Liver (tissue), 9 donors: ENCODE results near the gene STK38L. TPM values are rescaled to one million over a fixed set of nuclear protein-coding genes. Genes with fewer than 3 reads are reported as not detected.

Source experiments
- DNase-seq: peaks from one replicate; pipeline ENCODE4 v3.0.0-alpha.2; 2017; ENCODE audit warnings: low spot score
- H3K27ac ChIP-seq, 2 donors: one replicate each; pipeline ENCODE4 v1.7.0; 2013; ENCODE audit warnings: inconsistent platforms in 2 of 2, low read length in 2 of 2, control low read depth in 1 of 2, low read depth in 1 of 2, mild to moderate bottlenecking in 1 of 2
- H3K27me3 ChIP-seq, 4 donors: one replicate each; pipeline versions ENCODE4 v1.6.1 to v1.7.0; 2013; ENCODE audit warnings: low read length in 3 of 4, inconsistent platforms in 1 of 4, mild to moderate bottlenecking in 1 of 4, moderate library complexity in 1 of 4; ENCODE audit not compliant: control insufficient read depth in 4 of 4, insufficient read depth in 4 of 4
- H3K36me3 ChIP-seq, 4 donors: one replicate each; pipeline versions ENCODE4 v1.6.1 to v1.7.0; 2013; ENCODE audit warnings: low read length in 3 of 4, mild to moderate bottlenecking in 3 of 4, low read depth in 1 of 4, moderate library complexity in 1 of 4; ENCODE audit not compliant: control insufficient read depth in 4 of 4, insufficient read depth in 3 of 4
- H3K4me1 ChIP-seq, 4 donors: one replicate each; pipeline versions ENCODE4 v1.6.1 to v1.7.0; 2013; ENCODE audit warnings: low read length in 3 of 4, mild to moderate bottlenecking in 3 of 4, moderate library complexity in 1 of 4; ENCODE audit not compliant: control insufficient read depth in 4 of 4, insufficient read depth in 4 of 4
- H3K4me3 ChIP-seq, 3 donors: one replicate each; pipeline versions ENCODE4 v1.6.1 to v1.7.0; 2013; ENCODE audit warnings: low read length in 3 of 3, control low read depth in 1 of 3, low read depth in 1 of 3, mild to moderate bottlenecking in 1 of 3
- H3K9ac ChIP-seq, 2 donors: one replicate each; pipeline ENCODE4 v1.7.0; 2013; ENCODE audit warnings: low read length in 2 of 2, mild to moderate bottlenecking in 2 of 2, moderate library complexity in 2 of 2, control low read depth in 1 of 2, low read depth in 1 of 2
- H3K9me3 ChIP-seq, 4 donors: one replicate each; pipeline versions ENCODE4 v1.6.1 to v1.7.0; 2013; ENCODE audit warnings: low read length in 3 of 4; ENCODE audit not compliant: control insufficient read depth in 4 of 4
- EGR1 ChIP-seq, 2 donors: IDR thresholded peaks; 2 replicates each; pipeline ENCODE4 v1.6.1; 2016 to 2018; ENCODE audit warnings: antibody characterized with exemption in 2 of 2, low read depth in 2 of 2
- FOXA1 ChIP-seq: IDR thresholded peaks from 2 replicates; pipeline ENCODE4 v1.6.1; 2016; ENCODE audit warnings: antibody characterized with exemption
- FOXA2 ChIP-seq: IDR thresholded peaks from 2 replicates; pipeline ENCODE4 v1.6.1; 2016; ENCODE audit warnings: antibody characterized with exemption
- HNF4A ChIP-seq, 2 donors: conservative IDR thresholded peaks; 2 replicates each; pipeline ENCODE4 v1.6.1; 2016; ENCODE audit warnings: antibody characterized with exemption in 2 of 2, mild to moderate bottlenecking in 2 of 2
- HNF4G ChIP-seq: IDR thresholded peaks from 2 replicates; pipeline ENCODE4 v1.6.1; 2016; ENCODE audit warnings: antibody characterized with exemption
- JUND ChIP-seq, 2 donors: IDR thresholded peaks; 2 replicates each; pipeline ENCODE4 v1.6.1; 2016; ENCODE audit warnings: antibody characterized with exemption in 2 of 2
- NR2F2 ChIP-seq: IDR thresholded peaks from 2 replicates; pipeline ENCODE4 v1.6.1; 2016; ENCODE audit warnings: antibody characterized with exemption
- RAD21 ChIP-seq, 2 donors: IDR thresholded peaks; 2 replicates each; pipeline ENCODE4 v1.6.1; 2016; ENCODE audit warnings: antibody characterized with exemption in 2 of 2, mild to moderate bottlenecking in 2 of 2
- RXRA ChIP-seq, 2 donors: IDR thresholded peaks; 2 replicates each; pipeline ENCODE4 v1.6.1; 2017 to 2018; ENCODE audit warnings: antibody characterized with exemption in 2 of 2, mild to moderate bottlenecking in 1 of 2
- SP1 ChIP-seq: IDR thresholded peaks from 2 replicates; pipeline ENCODE4 v1.6.1; 2018; ENCODE audit warnings: antibody characterized with exemption, mild to moderate bottlenecking
- YY1 ChIP-seq: IDR thresholded peaks from 2 replicates; pipeline ENCODE4 v1.6.1; 2016; ENCODE audit warnings: antibody characterized with exemption, mild to moderate bottlenecking
- WGBS: extraction: QIAGEN DNeasy Blood & Tissue Kit; methylation state at CpG from one replicate; pipeline ENCODE4 v1.1.7; 2013; 5-methylcytosine and 5-hydroxymethylcytosine counted together
- polyA plus RNA-seq, 2 donors: library from polyadenylated mRNA; stranded (reverse) in 1 of 2; unstranded in 1 of 2; fragments of 200-250 nt in 1 of 2; fragments of >200 nt in 1 of 2; fragmentation: Nextera tagmentation in 1 of 2; extraction: Ambion mirVana in 1 of 2; gene quantifications; one replicate each; pipeline versions ENCODE4 v1.2.1 to v1.2.3, GENCODE V29; 2013 to 2015
- total RNA-seq, 2 donors: library from RNA; depleted of rRNA; stranded (reverse); fragments of >200 nt; gene quantifications; one replicate each; pipeline ENCODE4 v1.2.3, GENCODE V29; 2014
- TF ChIP-seq, protein P1 (sequence below): IDR thresholded peaks from 2 replicates; pipeline ENCODE4 v1.6.1; 2016; ENCODE audit warnings: antibody characterized with exemption
- TF ChIP-seq, protein P2 (sequence below): IDR thresholded peaks from 2 replicates; pipeline ENCODE4 v1.6.1; 2016; ENCODE audit warnings: antibody characterized with exemption
- TF ChIP-seq, protein P3 (sequence below): fragments of 150-350 bp; IDR thresholded peaks from 2 replicates; pipeline ENCODE4 v1.5.1; 2017; ENCODE audit warnings: improper control_type of control experiment, low read depth, low read length; ENCODE audit not compliant: missing input control
- donor health status: healthy.
- donor health status: healthy.
- donor health status: healthy.
- donor health status: healthy.
- donor health status: healthy.

STK38L gene
- total and polyA plus RNA-seq, 4 donors, result 2.8 to 8.6 (median 6.6) TPM

DNA sequence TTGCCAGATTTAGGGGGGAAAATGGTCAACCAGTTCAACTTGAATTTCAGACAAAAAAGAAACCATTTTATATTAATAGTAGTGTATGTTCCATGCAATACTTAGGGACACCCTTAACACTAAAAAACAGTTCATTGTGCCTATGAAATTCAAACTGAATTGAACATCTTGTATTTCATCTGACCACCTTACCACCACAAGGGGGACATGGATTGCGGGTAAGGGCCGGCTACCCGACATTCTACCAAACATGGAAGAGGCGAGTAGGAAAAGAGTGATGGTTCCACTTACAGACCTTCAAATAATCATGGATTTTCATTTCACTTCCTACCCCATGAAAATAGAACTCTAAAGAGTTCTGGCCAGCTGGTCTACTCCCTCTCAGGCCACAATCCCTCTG, 10.3 kb upstream of the STK38L start:
- 92% methylated on average over 4 of the region's 4 CpGs for WGBS
- H3K27me3 ChIP-seq, result no peaks in the 10 kb centered on the region
- no peaks in the 10 kb centered on the region for H3K36me3 ChIP-seq
- H3K4me3 ChIP-seq, result no peak overlapping the region
- DNase-seq, result no peak
- no peak for TF ChIP-seq YY1
- TF ChIP-seq FOXA2, result no peak
- TF ChIP-seq NR2F2, result no peak
- TF ChIP-seq EGR1 (IDR thresholded peaks at IDR 0.05; ENCODE audit: low read depth in 2 of 2), result no peak
- H3K9ac ChIP-seq, result no peak overlapping the region
- no peak overlapping the region for H3K27ac ChIP-seq
- no peaks in the 10 kb centered on the region for H3K9me3 ChIP-seq
- no peaks in the 10 kb centered on the region for H3K4me1 ChIP-seq

DNA sequence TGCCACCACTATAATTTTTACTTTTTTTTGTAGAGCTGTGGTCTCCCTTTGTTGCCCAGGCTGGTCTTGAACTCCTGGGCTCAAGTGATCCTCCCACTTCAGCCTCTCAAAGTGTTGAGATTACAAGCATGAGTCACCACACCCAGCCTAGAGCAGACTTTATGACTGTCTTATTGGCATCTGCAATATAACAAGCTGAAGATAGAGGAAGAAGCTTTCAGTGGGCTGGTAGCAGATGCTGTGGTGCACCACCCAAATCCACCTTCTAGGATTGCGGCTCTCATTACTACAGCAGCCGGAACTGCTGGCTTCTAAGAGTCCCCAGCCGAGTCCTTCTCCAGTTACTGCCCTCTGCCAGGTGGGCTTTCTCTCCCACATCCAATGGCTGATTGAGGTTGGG, 7.6 kb upstream of the STK38L start:
- H3K4me1 ChIP-seq, result no peaks in the 10 kb centered on the region
- TF ChIP-seq SP1 (no peak), RXRA (IDR thresholded peaks at IDR 0.05) (no peak), JUND (IDR thresholded peaks at IDR 0.05) (no peak), HNF4A (conservative IDR thresholded peaks at IDR 0.05) (no peak), FOXA2 (no peak), EGR1 (IDR thresholded peaks at IDR 0.05; ENCODE audit: low read depth in 2 of 2) (no peak), FOXA1 (no peak), RAD21 (IDR thresholded peaks at IDR 0.05) (no peak), HNF4G (no peak)
- TF ChIP-seq, protein P1, sequence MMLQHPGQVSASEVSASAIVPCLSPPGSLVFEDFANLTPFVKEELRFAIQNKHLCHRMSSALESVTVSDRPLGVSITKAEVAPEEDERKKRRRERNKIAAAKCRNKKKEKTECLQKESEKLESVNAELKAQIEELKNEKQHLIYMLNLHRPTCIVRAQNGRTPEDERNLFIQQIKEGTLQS, result no peak
- TF ChIP-seq, protein P2, sequence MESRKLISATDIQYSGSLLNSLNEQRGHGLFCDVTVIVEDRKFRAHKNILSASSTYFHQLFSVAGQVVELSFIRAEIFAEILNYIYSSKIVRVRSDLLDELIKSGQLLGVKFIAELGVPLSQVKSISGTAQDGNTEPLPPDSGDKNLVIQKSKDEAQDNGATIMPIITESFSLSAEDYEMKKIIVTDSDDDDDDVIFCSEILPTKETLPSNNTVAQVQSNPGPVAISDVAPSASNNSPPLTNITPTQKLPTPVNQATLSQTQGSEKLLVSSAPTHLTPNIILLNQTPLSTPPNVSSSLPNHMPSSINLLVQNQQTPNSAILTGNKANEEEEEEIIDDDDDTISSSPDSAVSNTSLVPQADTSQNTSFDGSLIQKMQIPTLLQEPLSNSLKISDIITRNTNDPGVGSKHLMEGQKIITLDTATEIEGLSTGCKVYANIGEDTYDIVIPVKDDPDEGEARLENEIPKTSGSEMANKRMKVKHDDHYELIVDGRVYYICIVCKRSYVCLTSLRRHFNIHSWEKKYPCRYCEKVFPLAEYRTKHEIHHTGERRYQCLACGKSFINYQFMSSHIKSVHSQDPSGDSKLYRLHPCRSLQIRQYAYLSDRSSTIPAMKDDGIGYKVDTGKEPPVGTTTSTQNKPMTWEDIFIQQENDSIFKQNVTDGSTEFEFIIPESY, result no peak
- TF ChIP-seq, protein P3, sequence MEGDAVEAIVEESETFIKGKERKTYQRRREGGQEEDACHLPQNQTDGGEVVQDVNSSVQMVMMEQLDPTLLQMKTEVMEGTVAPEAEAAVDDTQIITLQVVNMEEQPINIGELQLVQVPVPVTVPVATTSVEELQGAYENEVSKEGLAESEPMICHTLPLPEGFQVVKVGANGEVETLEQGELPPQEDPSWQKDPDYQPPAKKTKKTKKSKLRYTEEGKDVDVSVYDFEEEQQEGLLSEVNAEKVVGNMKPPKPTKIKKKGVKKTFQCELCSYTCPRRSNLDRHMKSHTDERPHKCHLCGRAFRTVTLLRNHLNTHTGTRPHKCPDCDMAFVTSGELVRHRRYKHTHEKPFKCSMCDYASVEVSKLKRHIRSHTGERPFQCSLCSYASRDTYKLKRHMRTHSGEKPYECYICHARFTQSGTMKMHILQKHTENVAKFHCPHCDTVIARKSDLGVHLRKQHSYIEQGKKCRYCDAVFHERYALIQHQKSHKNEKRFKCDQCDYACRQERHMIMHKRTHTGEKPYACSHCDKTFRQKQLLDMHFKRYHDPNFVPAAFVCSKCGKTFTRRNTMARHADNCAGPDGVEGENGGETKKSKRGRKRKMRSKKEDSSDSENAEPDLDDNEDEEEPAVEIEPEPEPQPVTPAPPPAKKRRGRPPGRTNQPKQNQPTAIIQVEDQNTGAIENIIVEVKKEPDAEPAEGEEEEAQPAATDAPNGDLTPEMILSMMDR, result no peak
- 91% methylated on average over 3 of the region's 3 CpGs for whole genome bisulfite sequencing
- H3K27ac ChIP-seq, result no peak overlapping the region
- H3K9ac ChIP-seq, result no peak overlapping the region
- no peak overlapping the region for H3K4me3 ChIP-seq
- H3K9me3 ChIP-seq, result no peaks in the 10 kb centered on the region
- no peaks in the 10 kb centered on the region for H3K27me3 ChIP-seq
- no peak for DNase-seq
- no peaks in the 10 kb centered on the region for H3K36me3 ChIP-seq

DNA sequence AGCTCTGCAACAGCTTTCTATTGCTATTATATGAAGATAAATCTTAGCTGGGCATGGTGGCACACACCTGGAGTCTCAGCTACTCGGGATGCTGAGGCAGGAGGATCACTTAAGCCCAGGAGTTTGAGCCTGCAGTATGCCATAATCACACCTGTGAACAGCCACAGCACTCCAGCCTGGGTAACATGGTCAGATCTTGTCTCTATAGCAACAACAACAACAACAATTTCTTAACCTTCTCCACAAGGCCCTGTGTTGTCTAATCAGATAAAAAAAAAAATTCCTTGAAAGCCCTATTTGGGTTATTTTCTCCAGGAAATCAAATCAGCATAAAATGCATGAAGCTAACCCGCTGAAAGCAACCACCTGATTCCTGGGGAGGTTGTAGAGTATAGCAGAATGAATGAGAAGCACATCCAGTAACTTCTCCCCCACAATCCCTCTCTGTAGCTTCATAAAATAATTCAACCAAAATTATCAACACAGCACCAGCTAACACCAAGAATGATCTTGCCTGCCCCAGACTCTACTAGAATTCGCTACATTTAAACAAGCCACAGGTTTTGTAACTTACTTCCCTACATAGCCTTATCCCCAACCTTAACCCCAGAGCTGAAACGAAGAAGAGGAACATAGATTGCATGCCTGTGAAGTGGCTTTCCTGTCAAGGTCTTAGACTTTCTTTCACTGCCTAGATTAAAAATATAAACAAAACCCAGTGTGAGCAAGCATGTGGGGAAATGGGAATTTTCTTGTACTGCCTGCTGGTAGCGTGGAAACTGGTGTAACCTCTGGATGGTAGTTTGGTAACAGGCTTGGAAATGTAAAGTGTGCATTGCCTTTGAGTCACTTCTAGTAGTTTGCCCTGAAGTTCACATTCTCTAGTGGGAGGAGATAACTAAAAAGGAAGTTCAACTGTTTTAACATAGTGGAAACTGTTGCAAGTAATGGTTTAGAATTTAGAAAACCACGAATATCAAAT, 6.0 kb upstream of the STK38L start:
- Histone ChIP-seq H3K4me3 (no peak overlapping the region), H3K27ac (peak overlapping the region in 1 of 2 donors; percentile 48), H3K9me3 (no peaks in the 10 kb centered on the region), H3K36me3 (no peaks in the 10 kb centered on the region), H3K27me3 (no peaks in the 10 kb centered on the region), H3K4me1 (no peaks in the 10 kb centered on the region), H3K9ac (no peak overlapping the region)
- 75% methylated on average over 6 of the region's 6 CpGs for WGBS
- no peak for TF ChIP-seq NR2F2
- no peak for TF ChIP-seq JUND (IDR thresholded peaks at IDR 0.05)
- TF ChIP-seq HNF4A (conservative IDR thresholded peaks at IDR 0.05), result no peak
- no peak for TF ChIP-seq SP1
- TF ChIP-seq FOXA2, result no peak
- no peak for TF ChIP-seq HNF4G
- no peak for TF ChIP-seq YY1
- TF ChIP-seq, protein P3, result no peak
- TF ChIP-seq RXRA (IDR thresholded peaks at IDR 0.05), result no peak
- TF ChIP-seq, protein P1, result no peak
- TF ChIP-seq, protein P2, result no peak
- DNase-seq, result no peak
